22Rv1 (cell line): ENCODE results near the gene SULT1A1.
"Not testable (repeated sequence)": the region's sequence is repeated elsewhere in the genome, so short reads cannot be mapped to it uniquely, and the experiment has no call there.

Source experiments
- CTCF ChIP-seq: fragments of 450-650 bp; IDR thresholded peaks from 2 replicates; pipeline ENCODE4 v1.5.1; 2017; ENCODE audit warnings: mild to moderate bottlenecking
- ZFX ChIP-seq: fragments of 450-650 bp; IDR thresholded peaks from 2 replicates; pipeline ENCODE4 v1.6.1; 2017; ENCODE audit warnings: antibody characterized with exemption, borderline replicate concordance

- peak; percentile 42 for TF ChIP-seq CTCF
- TF ChIP-seq ZFX, result not testable (repeated sequence)
Measured at GRCh38 chr16:28616224-28616577, 6.4 kb upstream of the SULT1A1 start.
